ENCODE measurements around the gene CCL25.

DNA sequence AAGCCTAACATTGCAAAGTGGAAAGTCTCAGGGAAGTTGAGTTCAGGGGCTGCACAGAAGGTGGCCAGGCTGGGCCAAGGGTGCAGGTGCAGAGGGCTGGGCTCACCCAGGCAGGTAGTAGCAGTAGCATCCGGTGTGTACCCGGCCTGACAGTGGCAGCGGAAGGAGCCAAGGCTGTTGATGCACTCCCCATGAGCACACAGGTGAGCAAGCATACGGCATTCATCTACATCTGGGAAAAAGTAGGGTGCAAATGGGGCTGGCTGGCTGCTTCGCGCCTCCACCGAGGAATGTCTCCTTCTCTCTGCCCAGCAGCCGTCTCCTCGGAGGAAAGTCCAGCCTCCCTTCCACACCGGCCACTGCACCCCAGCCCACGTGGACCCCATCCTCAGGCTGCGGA, 30.6 kb downstream of the CCL25 start:
- TF ChIP-seq, protein P1, sequence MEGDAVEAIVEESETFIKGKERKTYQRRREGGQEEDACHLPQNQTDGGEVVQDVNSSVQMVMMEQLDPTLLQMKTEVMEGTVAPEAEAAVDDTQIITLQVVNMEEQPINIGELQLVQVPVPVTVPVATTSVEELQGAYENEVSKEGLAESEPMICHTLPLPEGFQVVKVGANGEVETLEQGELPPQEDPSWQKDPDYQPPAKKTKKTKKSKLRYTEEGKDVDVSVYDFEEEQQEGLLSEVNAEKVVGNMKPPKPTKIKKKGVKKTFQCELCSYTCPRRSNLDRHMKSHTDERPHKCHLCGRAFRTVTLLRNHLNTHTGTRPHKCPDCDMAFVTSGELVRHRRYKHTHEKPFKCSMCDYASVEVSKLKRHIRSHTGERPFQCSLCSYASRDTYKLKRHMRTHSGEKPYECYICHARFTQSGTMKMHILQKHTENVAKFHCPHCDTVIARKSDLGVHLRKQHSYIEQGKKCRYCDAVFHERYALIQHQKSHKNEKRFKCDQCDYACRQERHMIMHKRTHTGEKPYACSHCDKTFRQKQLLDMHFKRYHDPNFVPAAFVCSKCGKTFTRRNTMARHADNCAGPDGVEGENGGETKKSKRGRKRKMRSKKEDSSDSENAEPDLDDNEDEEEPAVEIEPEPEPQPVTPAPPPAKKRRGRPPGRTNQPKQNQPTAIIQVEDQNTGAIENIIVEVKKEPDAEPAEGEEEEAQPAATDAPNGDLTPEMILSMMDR (IDR thresholded peaks at IDR 0.05): no peak
- TF ChIP-seq POLR2AphosphoS5 (IDR thresholded peaks at IDR 0.05) (no peak), POLR2A (IDR thresholded peaks at IDR 0.05) (no peak)
